NCI-H2107 treated with DMSO at 0.1 percent for 48 hours (cell line): Measurements from ENCODE around the gene CARD11.

Experiments used
- DNase-seq: peaks from one replicate; lab custom pipeline; 2025; ENCODE audit not compliant: unreplicated experiment; lab: John Stamatoyannopoulos, UW

CARD11 gene

DNA sequence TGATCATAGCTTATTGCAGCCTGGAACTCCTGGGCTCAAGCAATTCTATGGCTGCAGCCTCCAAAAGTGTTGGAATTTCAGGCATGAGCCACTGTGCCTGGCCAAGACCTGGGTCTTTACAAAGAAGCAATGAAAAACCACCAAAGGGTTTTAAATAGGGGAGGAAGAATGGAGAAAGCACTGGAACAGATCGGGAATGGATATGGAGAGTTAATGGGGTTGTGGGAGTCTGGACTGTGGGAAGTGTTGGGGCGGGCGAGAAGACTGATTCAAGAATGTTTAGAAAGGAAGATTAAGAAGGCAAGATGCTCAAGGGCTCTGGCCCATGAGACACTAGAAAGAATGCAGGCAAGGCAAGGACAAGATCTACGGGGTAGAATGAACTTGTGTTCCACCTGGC lies 98.5 kb downstream of the CARD11 start:
- no peak for DNase-seq

DNA sequence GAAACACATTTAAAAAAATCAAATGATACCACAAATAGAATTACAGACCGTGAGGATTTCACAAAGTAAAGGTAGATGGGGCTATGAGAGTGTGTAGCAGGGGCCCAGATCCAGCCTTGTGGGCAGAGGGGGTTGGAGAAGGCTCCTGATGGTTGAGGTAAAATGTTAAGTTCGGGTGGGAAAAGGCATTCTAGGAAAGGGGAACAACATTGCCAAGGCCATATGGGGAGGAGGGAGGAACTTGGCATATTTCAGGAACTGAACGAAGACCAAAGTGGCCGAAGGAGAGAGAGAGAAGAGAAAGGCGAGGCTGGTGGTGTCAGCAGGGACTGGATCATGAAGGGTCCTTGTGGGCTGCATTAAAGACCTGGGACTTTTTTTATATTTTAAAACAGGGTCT lies 98.9 kb downstream of the CARD11 start:
- DNase-seq, result no peak

DNA sequence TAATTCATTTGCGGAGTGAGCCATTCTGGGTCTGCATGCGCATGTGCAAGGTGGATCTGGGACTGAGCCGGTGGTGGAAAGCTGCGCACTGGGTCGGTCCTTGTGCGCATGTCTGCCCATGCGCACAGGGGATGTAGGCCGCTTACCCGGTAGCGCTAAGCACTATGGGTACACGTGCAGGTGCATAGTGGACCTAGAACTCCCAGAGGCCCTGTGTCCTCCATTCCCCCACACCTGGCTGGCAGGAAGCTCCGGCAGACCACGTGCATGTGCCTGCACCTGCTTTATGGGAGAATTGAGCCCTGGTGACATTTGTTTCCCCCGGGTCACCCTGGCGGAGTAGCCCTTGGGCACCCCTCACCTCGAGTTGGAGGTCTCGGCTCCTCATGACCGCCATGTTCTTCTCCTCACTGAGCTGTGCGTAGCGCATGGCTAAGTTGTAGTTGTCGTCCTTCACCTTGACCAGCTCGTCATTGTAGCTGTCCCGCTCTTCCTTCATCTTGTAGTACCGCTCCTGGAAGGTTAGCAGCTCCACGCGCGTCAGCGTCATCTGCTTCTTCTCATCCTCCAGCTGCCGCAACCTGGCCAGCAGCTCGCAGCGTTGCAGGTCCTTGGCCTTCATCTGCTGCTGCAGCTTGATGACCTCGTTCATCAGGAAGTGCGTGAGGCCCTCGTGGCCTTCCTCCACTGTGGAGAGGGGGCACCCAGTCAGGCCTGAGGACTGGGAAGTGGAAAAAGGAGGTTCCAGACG lies 99.6 kb downstream of the CARD11 start:
- DNase-seq, result no peak

GRCh38 chr7:2941216-2941859 lies 102.3 kb downstream of the CARD11 start:
- DNase-seq, result no peak

DNA sequence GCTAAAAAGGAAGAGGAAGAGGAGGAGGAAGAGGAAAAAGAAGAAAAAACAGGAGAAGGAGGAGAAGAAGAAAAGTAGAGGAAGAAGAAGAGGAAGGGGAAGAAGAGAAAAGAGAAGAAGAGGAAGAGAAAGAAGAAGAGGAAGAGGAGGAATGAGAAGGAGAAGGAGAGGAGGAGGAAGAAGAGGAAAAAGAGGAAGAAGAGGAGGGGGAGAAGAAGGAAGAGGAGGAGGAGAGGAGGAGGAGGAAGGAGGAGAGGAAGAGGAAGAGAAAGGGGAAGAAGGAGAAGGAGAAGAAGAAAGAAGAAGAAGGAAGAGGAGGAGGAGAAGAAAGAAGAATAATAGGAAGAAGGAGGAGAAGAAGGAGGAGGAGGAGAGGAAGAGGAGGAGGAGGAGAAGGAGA lies 103.2 kb downstream of the CARD11 start:
- no peak for DNase-seq

DNA sequence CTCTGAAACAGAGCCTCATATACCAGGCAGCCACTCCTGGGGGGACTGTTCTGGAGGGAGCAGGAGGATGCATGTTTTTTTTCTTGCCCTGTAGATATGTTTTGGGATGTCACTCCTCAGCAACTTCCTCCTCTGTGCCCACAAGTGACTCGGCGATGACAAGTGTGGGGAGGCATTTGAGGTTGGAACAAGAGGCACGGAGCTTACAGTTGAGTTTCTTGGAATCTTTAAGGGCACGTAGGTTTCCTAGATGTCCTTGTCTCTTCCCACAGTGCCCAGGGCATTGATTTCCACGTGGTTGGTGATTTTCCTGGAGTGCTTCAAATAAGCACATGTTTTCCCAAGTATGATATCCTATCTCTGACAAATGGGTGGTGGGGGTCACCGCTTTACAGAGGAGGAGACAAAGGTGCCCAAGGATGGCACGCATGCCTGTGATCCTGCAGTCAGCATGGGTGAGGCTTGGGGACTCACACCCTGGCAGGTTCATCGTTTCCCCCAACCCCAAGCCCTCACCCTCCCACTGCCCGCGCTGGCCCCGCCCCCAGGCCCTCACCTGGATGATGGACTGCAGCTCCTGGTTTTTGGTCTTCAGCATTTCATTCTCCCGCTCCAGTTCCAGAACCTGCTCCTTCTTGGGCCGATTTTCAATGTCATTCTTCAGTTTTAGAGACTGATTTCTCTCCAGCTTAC lies 104.3 kb downstream of the CARD11 start:
- DNase-seq, result no peak

DNA sequence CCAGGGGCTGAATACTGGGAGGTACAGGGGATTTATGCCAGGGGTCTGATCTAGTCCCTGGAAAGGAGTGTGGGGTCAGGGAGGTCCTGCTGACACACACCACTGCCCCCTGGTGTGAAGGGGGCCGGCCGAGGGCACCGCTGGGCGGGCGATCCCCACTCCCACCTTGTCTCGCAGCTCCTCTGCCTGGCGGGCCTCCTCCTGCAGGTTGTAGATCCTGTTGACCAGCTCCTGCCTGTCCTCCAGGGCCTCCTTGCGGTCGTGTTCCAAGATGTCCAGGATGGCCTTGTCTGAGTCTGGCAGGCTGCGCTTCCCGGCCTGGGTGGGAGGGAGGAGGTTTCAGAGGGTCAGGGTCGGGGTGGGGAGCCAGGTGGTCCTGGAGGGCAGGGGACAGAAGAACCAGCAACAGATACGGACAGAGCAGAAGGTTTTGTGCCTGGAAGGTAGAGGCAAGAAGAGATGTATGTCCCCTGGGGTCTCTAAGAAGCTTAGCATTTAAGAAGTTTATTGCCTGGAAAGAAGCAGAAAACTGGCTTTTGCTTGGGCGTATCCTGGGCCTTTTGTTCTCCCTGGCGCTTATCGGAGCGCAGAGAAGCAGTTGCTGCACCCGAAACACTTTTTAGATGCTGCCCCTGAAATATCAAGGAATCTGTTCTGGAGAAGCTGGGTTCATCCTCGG lies 105.0 kb downstream of the CARD11 start:
- no peak for DNase-seq

DNA sequence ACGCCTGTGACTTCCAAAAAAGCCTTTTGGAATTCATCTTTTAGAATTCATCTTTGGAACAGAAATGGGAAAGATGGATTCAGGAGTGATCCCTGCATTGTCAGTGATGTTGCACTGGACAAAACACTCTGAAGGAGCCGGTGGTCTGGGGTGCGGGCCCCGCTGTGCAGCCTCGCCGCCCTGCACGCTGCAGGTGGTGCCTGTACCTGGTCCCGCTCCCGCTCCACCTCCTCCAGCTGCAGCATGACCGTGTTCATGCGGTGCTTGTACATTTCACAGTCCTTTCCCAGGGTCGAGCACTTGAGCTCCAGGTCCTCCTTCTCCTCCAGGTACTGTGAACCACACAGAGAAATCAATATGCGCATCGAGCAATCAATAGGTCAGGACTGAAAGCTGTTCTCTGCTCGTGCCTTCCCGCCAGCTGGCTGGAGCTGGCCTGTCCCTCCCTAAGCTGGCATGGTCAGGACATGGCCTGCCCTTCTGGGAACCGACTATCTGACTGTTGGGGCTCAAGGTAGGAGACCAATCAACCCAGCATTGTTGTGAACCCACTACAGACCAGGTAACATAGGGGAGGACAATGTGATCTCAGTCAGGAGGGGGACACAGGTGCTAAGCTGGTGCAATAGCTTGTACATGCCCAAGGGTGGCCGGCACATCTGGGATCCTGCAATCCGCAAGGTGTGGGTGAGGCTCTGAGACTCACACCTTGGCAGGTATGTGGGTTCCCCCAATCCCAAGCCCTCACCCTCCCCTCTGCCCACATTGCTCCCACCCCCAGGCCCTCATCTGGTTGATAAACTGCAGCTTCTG lies 105.8 kb downstream of the CARD11 start:
- no peak for DNase-seq

GRCh38 chr7:2936891-2937580 lies 106.6 kb downstream of the CARD11 start:
- no peak for DNase-seq

DNA sequence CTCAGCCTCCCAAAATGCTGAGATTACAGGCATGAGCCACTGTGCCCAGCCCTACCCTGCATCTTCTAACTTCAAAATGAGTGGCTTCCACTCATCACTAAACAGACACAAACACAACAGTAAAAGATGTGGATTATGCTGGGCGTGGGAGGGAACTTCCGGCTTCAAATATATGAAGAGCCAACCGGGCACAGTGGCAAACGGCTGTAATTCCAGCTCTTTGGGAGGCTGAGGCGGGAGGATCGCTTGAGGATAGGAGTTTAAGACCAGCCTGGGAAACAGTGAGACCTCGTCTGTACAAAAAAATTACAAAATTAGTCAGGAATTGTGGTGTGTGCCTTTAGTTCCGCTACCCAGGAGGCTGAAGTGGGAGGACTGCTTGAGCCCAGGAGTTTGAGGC lies 107.4 kb downstream of the CARD11 start:
- DNase-seq, result no peak

DNA sequence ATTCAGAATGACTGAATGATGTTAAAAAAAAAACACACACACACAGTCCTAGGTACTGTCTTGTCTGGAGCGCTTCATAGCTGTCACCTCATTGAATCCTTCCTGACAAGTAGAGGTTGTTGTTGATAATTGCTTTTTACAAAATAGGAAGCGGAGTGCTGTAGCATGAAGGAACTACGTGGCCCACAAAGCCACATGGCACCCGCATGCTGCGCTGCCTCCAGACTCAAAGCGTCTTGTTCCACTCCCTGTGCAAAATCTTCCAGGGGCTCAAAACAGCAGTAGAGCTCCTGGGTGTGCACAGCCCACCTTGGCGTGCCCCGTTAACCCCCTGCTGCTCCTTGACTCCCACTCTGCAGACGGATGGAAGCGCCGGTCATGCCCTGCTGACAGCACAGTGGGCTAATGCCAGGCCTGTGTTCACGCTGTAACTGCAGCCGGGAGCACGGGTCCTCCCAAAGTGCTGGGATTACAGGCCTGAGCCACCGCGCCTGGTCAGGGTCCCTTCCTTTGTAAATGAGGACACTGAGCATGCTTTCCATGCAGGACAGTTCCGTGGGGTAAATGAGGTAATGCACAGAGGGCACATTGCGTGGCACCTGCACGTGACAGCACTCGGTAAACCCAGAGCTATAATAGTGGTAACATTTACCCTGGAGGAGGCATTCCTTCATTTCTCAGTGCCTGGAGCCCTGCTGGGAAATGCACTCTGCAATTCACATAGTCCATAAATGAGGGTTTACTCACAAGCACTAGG lies 108.5 kb downstream of the CARD11 start:
- no peak for DNase-seq

- no peak for DNase-seq
Observed at GRCh38 chr7:2934211-2934731, 109.4 kb downstream of the CARD11 start.

- DNase-seq, result no peak
Observed at GRCh38 chr7:2932402-2933251, 111.0 kb downstream of the CARD11 start.

DNA sequence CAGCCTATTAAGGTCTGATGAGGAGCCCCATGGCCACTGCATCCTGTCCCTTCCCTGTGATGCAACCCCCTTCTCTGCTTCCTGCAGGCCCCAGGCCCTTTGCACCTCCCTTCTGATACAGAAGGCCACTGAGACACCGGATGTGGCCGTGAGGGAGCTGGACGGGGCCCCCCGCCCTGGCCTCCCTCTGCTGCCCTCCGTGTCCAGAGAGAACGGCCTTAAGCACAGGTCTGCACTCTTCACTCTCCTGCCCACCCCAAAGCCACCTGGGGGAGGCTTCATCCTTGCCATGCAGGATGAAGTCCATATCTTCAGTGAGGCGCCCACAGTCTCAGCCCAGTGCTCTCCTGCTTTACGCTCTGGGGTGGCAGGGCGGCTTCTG lies 112.6 kb downstream of the CARD11 start:
- no peak for DNase-seq

DNA sequence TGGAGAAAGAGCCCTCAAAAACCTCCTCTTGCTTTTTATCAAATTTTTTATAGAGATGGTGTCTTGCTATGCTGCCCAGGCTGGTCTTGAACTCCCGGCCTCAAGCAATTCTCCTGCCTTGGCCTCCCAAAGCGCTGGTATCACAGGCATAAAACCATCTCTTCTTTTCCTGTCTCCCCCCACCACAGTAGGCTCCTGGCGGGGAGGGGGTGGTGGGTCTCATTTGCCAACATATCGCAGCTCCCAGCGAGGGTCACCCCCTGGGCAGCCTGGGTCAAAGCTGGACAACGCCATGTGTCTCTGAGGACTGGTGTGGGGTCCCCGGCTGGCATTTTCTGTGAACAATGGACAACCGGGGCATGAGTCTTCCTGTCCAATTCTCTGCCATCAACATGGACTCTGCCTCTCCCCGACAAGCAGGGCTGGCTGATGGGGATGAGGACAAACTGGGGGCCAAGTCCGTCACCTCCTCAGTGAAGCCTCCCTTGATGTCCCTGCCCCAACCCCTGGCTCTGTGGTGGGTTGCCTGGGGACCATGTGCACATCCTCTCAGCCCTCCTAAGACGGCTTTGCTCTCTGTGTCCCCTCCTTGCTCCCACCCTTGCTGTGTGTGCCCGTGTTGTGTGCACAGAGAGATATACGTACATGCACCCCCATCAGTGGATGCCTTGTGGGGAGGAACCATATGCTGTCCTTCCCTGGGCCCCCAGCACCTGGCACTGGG lies 113.2 kb downstream of the CARD11 start:
- DNase-seq, result no peak

- DNase-seq, result no peak
Observed at GRCh38 chr7:2929321-2930201, 114.1 kb downstream of the CARD11 start.
